GM21786 (cell line): ENCODE measurements around the gene FBXL12.
"Not testable (repeated sequence)": the region's sequence is repeated elsewhere in the genome, so short reads cannot be mapped to it uniquely, and the experiment has no call there.

Source experiments
- ATAC-seq: cut with Tn5 transposase; IDR thresholded peaks from one replicate; pipeline ENCODE4 v1.9.1; 2021; ENCODE audit not compliant: unreplicated experiment

Gene FBXL12

DNA sequence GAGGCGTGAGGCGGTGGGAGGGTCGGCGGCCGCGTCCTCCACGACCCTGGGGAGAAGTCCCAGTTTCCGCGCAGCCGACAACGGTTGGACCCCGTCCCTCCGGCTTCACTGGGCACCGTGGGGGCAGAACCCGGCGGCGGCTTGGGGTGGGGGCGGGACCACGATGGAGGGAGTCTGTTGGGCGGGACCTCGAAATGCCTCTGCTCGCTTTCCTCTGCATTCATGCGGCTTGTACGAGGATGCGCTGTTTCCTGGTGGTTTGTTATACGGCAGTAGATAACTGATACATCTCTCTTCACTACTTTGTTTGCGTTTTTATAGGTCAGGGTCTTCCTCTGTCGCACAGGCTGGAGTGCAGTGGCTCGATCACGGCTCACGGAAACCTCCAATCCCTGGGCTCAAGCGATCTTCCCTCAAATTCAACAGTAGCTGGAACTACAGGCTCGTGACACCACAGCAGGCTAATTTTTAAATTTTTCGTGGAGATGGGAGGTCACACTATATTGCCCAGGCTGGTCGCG lies 25.7 kb downstream of the FBXL12 start:
- ATAC-seq: no peak

- no peak for ATAC-seq
Observed at GRCh38 chr19:9792206-9793070, 26.4 kb downstream of the FBXL12 start.

DNA sequence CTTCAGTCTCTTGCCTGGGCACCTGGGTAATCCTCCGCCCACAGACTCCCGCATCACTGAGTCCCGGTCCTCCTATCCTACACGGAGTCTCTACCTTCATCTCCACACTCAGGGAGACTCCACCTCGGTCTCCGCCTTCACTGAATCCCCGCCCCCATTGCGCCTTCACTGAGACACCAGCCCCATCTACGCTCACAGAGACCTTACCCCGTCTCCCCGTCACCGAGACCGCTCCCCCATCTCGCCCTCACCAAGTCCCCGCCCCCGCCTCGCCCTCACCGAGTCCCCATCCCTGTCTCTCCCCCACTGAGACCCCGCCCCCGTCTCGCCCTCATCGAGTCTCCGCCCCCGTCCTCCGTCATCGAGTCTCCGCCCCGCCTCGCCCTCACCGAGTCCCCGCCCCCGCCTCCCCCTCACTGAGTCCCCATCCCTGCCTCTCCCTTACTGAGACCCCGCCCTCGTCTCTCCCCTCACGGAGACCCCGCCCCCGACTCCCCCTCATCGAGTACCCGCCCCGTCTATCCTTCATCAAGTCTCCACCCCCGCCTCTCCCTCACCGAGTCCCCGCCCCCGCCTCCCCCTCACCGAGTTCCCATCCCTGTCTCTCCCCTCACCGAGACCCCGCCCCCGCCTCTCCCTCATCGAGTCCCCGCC lies 27.2 kb downstream of the FBXL12 start:
- peak; percentile 39 for ATAC-seq

DNA sequence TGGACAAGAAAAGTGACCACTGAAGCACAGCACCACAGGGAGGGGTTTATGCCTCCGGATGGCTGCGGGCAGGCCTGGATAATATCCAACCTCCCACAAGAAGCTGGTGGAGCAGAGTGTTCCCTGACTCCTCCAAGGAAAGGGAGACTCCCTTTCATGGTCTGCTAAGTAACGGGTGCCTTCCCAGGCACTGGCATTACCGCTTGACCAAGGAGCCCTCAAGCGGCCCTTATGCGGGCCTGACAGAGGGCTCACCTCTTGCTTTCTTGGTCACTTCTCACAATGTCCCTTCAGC lies 27.9 kb downstream of the FBXL12 start:
- not testable (repeated sequence) for ATAC-seq

- not testable (repeated sequence) for ATAC-seq
Observed at GRCh38 chr19:9789579-9789978, 29.3 kb downstream of the FBXL12 start.

GRCh38 chr19:9789066-9789465 lies 29.8 kb downstream of the FBXL12 start:
- no peak for ATAC-seq

- not testable (repeated sequence) for ATAC-seq
Observed at GRCh38 chr19:9788604-9789003, 30.3 kb downstream of the FBXL12 start.

GRCh38 chr19:9786819-9787218 lies 32.1 kb downstream of the FBXL12 start:
- no peak for ATAC-seq

- ATAC-seq: no peak
Observed at GRCh38 chr19:9786342-9786741, 32.5 kb downstream of the FBXL12 start.

DNA sequence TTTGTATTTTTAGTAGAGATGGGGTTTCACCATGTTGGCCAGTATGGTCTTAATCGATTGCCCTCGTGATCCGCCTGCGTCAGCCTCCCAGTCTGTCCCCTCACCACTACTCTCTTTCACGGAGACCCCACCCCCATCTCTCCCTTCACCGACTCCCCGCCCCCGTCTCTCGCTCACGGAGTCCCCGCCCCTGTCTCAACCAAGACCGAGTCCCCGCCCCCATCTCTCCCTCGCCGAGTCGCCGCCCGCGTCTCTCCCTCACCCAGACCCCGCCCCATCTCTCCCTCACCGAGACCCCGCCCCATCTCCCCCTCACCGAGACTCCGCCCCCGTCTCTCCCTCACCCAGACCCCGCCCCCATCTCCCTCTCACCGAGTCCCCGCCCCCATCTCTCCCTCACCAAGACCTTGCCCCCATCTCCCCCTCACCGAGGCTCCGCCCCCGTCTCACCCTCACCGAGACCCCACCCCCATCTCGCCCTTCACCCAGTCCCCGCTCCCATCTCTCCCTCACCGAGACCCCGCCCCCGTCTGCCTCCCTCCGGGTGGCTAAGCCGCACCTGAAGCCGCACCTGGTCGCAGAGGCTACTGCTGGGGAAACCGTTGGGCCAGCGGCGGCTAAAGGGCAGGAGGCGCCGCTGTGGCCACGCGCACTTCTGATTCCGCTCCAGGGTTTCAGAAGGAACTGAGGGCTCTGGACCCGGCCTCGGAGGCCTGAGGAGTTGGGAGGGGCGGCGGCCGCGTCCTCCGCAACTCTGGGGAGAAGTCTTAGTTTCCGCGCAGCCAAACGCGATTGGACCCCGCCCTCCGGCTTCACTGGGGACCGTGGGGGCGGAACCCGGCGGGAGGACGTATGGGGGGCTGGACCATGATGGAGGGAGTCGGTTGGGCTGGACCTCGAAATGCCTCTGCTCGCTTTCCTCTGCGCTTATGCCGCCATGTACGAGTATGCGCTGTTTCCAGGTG lies 33.2 kb downstream of the FBXL12 start:
- peak; percentile 72 for ATAC-seq

DNA sequence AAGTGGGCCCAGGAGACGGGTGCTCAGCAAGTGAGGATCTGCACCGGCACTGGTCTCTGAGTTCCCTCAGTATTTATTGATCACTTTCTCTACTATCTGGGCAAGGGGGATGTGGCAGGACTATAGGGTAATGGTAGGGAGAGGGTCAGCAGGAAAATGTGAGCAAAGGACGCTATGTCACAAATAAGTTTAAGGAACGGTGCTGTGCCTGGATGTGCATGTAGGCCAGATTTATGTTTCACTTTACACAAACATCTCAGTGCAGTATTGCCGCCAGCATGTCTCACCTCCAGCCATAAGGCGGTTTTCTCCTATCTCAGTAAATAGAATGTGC lies 34.7 kb downstream of the FBXL12 start:
- ATAC-seq: not testable (repeated sequence)

GRCh38 chr19:9782338-9782737 lies 36.5 kb downstream of the FBXL12 start:
- no peak for ATAC-seq

GRCh38 chr19:9768175-9769112 lies 50.4 kb downstream of the FBXL12 start, which contains the start of gene ZNF846:
Gene ZNF846 (minus strand): TSS chr19:9768738. CDS start chr19:9764950, 3,788 bp downstream.
- peak; percentile 92 for ATAC-seq
